ES-I3 (cell line): ENCODE measurements around the gene ATP7B.
"Not testable (repeated sequence)": the region's sequence is repeated elsewhere in the genome, so short reads cannot be mapped to it uniquely, and the experiment has no call there.

Source experiments
- H3K36me3 ChIP-seq: 2 replicates; pipeline ENCODE4 v1.6.1; 2013; ENCODE audit warnings: mild to moderate bottlenecking, low read length, control low read depth, moderate library complexity; ENCODE audit not compliant: insufficient read depth
- H3K4me1 ChIP-seq: 2 replicates; pipeline ENCODE4 v1.6.1; 2013; ENCODE audit warnings: mild to moderate bottlenecking, control low read depth, low read length; ENCODE audit not compliant: insufficient read depth
- H3K9ac ChIP-seq: 2 replicates; pipeline ENCODE4 v1.6.1; 2013; ENCODE audit warnings: low read depth, mild to moderate bottlenecking, low read length, moderate library complexity
- H3K9me3 ChIP-seq: 2 replicates; pipeline ENCODE4 v1.6.1; 2013; ENCODE audit warnings: mild to moderate bottlenecking, low read length, moderate library complexity; ENCODE audit not compliant: control insufficient read depth, insufficient read depth

ATP7B gene

DNA sequence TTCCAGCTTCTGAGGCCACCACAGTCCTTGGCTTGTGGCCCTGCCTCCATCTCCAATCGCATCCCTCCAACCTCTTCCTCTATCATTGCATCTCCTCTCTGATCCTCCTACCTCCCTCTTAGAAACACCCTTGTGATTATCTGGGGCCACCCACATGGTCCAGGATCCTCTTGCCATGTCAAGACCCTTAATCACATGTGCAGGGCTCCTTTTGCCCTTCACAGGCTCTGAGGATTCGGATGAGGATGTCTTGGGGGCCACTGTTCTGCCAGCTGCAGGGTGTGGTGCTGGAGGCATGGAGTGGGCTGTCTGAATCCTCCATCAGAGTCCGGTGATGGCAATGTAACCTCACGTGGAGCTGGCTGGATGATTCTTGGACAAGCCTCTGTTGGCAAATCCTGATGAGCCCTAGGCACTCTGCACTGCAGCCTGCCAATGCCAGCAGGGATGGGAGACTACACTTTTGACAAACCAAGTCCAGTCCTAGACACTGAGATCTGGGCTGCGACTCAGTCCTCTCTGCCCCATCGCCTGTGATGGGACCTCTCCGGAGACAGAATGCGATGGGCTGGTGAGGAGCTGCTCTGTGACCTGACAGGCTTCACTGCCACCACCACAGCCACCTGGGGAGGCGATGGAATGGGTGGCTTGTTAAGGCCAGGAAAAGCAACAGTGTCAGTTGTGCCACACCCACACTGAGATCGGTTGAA lies 88.3 kb downstream of the ATP7B start:
- Histone ChIP-seq H3K9ac (no peak overlapping the region), H3K4me1 (no peaks in the 10 kb centered on the region), H3K36me3 (no peaks in the 10 kb centered on the region), H3K9me3 (no peaks in the 10 kb centered on the region)

DNA sequence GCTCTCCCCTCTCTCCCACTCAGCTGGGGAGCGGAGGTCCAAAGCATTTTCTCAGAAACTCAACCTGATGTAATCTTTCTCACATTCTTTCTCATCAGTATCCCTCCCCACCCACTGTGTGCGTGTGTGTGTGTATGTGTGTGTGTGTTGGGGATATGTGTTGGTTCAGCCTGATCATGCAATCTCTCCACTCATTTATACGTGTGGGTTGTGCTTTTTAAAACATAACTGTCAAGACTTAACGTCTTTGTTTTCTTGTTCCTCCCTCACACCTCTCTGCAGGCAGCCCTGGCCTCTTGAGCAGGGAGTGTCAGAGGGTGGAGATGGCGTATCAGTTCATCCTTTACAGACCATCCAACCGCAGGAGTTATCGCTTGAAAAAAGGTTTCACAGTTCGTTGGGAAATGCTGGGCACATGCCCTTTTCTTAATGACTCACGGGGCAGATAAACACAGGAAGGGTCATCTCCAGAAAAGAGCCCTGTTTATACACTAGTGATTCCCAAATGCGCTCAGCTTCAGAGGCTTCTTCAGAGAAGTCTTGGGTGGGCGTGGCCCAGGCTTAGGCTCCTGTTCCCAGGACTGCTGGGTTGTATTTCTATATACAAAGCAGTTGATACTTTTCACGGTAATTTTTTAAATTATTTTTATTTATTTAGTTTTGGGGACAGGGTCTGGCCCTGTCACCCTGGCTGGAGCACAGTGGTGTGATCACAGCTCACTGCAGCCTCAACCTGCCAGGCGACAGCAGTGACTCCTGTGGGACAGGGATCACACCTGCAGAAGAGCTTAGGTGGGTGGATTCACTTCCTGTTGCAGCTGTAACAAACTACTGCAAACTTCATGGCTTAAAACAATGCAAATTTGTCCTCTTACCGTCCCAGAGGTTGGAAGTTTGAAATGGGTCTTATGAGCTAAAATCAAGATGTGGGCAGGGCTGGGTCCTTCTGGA lies 89.2 kb downstream of the ATP7B start:
- no peaks in the 10 kb centered on the region for H3K36me3 ChIP-seq
- no peaks in the 10 kb centered on the region for H3K4me1 ChIP-seq
- H3K9ac ChIP-seq: no peak overlapping the region
- no peaks in the 10 kb centered on the region for H3K9me3 ChIP-seq

DNA sequence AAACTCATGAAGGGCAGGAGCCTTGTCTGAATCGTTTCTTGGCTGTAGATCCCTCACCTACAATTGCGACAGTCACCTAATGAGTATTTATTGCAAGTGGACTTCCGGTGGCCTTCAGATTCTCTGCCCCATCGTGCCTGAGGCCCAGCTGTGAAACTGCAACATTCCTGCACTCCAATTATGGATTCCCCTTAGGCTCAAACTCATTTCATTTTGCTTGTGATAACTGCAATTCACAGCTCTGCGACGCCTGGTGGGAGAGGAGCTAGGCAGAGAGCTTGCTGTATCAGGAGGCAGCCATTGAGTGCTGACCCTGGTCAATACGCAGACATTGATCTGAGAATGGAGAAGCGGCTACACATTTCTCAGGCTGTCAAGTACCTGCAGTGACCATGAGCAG lies 90.5 kb downstream of the ATP7B start:
- Histone ChIP-seq H3K9ac (no peak overlapping the region), H3K9me3 (no peaks in the 10 kb centered on the region), H3K36me3 (no peaks in the 10 kb centered on the region), H3K4me1 (no peaks in the 10 kb centered on the region)

DNA sequence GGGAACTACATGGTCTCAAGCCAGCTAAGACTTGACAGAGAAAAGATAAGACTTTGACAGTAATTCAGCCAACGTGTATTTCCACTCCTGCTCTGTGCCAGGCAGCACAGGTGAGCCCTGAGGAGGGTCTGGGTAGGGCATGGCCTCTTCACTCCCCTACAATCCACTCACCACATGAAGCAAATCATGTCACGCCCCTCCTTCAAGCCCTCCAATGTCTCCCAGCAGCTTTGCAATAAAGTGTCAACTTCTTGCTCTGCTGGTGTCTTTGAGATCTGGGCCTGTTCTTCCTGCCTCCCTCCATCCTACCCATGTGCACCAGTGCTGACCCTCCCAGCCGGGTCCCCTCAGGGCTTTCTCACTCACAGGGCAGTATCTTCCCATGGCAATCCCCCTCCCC lies 91.0 kb downstream of the ATP7B start:
- Histone ChIP-seq H3K36me3 (no peaks in the 10 kb centered on the region), H3K9me3 (no peaks in the 10 kb centered on the region), H3K4me1 (no peaks in the 10 kb centered on the region), H3K9ac (no peak overlapping the region)

DNA sequence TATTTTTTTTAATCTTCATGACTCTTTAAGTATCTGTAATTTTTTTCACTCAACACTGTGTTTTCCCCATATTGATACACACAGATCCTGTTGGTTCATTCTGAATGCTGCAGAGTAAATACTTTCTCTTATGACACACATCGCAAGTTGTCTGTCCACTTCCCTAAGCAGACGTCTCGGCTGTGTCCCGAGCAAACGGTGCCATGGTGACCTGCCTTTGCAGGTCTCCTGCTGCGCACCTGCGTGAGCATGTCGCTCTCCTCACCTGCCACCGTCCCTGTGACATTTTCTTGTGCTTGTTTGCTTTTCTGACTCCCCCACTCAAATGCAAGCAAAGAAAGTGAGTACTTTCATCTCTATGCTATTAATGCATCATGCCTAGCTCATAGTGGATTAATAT lies 91.7 kb downstream of the ATP7B start:
- no peaks in the 10 kb centered on the region for H3K4me1 ChIP-seq
- H3K9me3 ChIP-seq: no peaks in the 10 kb centered on the region
- no peak overlapping the region for H3K9ac ChIP-seq
- H3K36me3 ChIP-seq: no peaks in the 10 kb centered on the region

DNA sequence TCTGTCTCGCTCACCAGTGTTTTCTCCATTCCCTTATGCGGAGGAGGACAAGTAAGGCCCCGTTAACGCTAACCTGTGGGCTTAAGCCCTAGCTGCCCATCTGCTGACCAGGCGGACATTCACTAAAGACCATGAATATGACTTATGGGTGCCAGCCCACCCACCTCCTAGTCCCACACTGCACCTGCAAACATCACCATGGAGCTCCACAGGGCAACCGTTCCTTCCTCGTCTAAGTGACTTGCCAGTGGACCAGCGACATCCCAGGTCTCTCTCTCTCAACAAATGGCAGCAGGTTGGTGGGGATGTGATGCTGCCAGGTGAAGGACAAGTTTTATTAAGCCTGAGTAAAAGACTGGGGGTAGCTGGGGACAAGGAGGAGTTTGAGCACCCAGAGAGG lies 94.3 kb downstream of the ATP7B start:
- Histone ChIP-seq H3K4me1 (0 out of 2 replicates have a peak, but pooled peaks cover 5% of the 10 kb centered on the region), H3K36me3 (no peaks in the 10 kb centered on the region), H3K9ac (no peak overlapping the region), H3K9me3 (no peaks in the 10 kb centered on the region)

DNA sequence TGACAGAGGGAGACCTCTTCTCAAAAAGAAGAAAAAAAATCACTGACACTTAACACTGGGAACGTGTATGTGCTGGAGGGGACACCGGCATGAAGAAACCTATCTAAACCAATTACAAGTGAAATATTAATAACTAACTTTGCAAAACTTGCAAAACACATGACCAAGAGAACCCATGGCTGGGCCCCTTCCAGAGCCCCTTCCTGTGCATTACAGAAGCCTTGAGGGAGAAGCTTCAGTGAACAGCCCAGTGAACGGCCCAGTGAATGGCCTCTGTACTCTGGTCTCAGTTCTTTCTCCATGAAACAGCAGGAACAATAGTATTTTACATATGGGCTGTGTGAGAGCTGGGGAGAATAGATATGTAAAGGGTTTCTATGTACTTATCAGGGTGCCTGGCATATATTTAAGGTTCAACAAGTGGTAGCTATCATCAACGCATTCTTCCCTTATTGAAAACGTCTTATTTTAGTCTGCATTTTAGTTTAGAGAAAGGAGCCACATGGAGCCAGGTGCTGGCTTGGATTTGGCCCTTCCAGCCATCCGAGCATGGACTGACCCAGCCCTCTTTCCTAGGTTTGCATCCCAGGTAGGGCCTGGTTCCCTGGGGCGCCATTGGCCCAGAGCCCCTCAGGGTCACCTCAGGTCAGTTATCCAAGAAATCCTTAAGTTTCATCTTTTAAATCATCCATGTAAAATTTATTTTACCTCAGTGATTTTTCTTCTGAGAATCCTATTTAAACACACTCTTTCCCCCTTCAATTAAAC lies 95.0 kb downstream of the ATP7B start:
- Histone ChIP-seq H3K36me3 (no peaks in the 10 kb centered on the region), H3K9ac (no peak overlapping the region), H3K9me3 (no peaks in the 10 kb centered on the region), H3K4me1 (0 out of 2 replicates have a peak, but pooled peaks cover 5% of the 10 kb centered on the region)

DNA sequence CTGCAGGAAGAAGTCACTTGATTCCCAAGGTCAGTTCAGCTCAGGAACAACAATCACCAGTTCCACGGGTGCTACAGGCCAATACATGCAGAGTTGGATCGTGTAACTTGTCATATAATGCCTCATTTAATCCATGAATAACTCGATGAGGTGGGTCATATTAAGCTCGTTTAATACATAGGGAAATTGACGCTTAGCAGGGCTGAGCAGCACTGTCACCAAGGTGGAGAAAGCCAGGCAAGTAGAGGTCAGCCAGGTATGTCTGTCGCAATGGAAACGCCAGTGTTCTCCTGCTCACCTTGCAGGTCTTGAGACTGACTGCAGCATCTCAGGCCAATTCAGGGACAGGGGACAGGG lies 97.1 kb downstream of the ATP7B start:
- Histone ChIP-seq H3K9me3 (no peaks in the 10 kb centered on the region), H3K9ac (no peak overlapping the region), H3K4me1 (0 out of 2 replicates have a peak, but pooled peaks cover 5% of the 10 kb centered on the region), H3K36me3 (no peaks in the 10 kb centered on the region)

DNA sequence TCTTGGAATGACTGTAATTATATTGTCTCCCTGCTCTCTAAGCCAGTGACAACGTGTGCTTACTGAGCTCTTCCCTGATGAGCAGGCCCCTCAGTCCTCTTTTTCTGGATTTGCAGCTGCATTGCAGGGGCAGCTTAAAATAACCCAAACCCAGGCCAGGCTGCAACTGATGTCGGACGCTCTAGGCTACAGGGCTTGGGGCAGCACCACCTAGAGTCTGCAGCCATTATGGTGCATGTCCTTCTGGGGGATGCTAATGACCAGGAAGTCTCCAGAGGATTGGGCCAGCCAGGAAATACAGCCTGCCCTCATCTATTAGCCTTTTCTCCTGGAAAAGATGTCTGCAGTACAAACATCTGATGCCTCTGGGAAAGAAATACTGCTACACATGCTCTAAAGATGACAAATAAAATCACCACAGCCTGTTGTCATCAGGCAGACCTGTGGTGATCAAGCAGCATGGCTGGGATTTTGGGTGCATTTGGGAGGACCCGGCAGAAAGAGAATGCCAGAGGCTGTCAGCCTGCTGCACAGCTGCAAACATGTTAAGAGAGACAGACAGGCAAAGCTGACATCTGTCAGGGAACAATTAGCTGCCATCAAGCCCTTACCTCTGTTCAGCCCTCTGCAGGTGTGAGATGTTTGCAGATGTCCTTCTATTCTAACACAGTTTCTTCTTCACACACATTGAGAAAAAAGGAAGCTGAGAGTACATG lies 97.7 kb downstream of the ATP7B start:
- no peaks in the 10 kb centered on the region for H3K36me3 ChIP-seq
- 0 out of 2 replicates have a peak, but pooled peaks cover 5% of the 10 kb centered on the region for H3K4me1 ChIP-seq
- H3K9me3 ChIP-seq: no peaks in the 10 kb centered on the region
- H3K9ac ChIP-seq: no peak overlapping the region

DNA sequence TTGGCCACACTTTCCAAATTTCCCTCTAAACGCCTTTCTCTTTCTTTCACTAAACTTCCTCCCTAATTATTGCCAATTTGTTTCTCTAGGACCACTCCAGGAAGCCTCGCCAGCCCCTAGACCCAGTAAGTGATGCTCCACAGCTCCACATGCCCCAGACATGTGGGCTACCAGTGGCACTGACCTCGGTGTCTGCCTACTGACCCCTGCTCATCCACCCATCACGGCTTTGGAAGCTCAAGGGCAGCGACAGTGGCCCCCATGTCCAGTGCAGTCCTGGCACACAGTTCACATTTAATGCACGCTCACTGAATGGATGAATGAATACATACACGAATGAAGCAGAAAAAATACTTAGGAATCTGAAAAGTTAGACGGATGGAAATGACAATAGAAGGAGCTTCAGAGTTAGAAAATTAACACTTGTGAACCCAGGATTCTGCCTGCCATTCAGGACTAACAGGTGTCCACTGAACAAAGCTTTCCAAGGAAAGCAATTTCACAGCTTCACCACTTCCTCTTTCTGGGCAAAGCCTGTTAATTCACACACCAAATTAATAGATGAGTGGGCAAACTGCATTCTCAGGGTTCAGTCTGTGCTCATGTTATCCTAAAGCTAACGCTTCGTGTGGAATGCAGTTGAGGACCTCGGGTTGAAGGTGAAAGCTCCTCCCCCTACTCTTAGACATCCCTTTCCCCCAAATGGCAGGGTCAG lies 98.6 kb downstream of the ATP7B start:
- H3K9me3 ChIP-seq: no peaks in the 10 kb centered on the region
- 0 out of 2 replicates have a peak, but pooled peaks cover 5% of the 10 kb centered on the region for H3K4me1 ChIP-seq
- H3K9ac ChIP-seq: no peak overlapping the region
- no peaks in the 10 kb centered on the region for H3K36me3 ChIP-seq

DNA sequence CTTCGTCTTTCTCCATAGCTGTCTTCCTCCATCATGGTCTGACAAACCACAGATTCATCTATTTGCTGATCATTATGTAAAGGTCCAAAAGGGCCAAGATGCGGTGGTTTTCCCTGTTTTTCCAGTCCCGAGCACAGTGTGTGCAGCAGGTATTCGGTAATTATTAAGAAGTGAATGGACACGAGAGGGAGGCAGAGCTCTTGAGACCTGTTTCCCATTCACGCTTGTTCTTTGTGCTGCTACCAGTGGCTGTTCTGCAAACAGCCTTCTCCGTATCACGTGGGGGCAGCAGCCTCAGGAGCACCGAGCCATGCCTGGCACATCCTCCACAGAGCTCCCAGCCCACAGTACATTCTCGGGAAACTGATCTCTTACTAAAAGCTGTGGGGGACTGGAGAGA lies 99.2 kb downstream of the ATP7B start:
- Histone ChIP-seq H3K9ac (no peak overlapping the region), H3K4me1 (0 out of 2 replicates have a peak, but pooled peaks cover 5% of the 10 kb centered on the region), H3K36me3 (no peaks in the 10 kb centered on the region), H3K9me3 (no peaks in the 10 kb centered on the region)

DNA sequence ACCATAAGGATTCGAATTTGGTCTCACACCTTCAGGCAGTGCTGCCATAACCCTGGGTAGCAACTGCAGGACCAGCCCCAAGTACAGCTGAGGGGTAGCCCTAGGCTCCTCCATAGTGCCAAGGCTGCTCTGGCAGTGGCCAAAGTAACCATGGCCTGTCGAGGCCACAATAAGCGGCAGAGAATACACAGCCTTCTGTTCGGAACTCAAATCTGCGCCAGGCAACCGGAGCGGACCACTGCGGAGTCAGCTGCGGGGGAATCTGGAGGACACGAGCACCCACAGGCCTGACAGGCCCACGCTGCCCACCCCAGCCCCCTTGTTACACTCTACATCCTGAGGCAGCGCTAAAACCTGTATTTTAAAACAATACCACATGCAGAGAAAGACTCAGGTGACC lies 100.7 kb downstream of the ATP7B start:
- Histone ChIP-seq H3K36me3 (no peaks in the 10 kb centered on the region), H3K4me1 (0 out of 2 replicates have a peak, but pooled peaks cover 5% of the 10 kb centered on the region), H3K9me3 (no peaks in the 10 kb centered on the region), H3K9ac (no peak overlapping the region)

DNA sequence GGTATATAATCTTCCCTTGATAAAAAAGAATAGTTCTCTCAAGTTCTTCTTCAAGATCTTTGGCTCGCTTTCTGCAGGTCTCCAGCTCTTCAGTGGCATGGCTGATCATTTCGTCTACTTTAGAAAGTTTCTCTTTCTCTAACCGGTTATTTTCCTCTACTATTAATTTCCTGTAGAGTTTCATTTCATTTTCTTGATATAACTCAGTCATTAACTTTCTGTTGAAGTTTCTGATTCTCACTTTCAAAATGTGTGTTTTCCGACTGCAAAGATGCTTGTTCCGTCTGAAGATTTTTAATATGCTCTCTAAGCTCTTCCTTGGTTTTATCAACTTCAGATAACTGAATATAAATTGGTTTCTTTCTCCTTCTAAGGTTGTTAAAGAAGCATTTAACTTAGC lies 102.0 kb downstream of the ATP7B start:
- not testable (repeated sequence) for H3K36me3 ChIP-seq, H3K4me1 ChIP-seq, H3K9ac ChIP-seq, H3K9me3 ChIP-seq
